ENCODE measurements around the gene CMTM5. TPM values are rescaled to one million over a fixed set of nuclear protein-coding genes. Genes with fewer than 3 reads are reported as not detected.

CMTM5 gene
- total RNA-seq, 1 donor from 2014 or later = not detected

DNA sequence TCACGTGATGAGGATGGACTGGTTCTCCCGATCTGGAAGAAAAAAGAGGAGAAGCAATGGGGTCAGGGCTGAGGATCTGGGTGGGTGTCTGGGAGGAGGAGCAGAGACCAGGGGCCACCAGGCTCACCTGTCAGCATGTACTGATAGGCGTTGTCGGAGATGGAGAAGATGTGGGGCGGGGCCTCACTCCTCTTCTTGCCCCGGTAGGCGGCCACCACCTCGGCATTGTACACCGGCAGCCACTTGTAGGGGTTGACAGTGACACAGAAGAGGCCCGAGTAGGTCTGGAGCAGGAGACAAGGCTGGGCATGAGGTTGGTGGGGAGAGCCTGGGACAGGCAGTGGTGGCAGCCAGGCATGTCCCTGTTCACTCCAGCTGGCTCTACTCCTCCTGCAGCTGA lies 28.2 kb downstream of the CMTM5 start:
- peaks cover 6% of the 10 kb centered on the region for H3K27me3 ChIP-seq (ENCODE audit: control insufficient read depth, insufficient read depth, low read length)

DNA sequence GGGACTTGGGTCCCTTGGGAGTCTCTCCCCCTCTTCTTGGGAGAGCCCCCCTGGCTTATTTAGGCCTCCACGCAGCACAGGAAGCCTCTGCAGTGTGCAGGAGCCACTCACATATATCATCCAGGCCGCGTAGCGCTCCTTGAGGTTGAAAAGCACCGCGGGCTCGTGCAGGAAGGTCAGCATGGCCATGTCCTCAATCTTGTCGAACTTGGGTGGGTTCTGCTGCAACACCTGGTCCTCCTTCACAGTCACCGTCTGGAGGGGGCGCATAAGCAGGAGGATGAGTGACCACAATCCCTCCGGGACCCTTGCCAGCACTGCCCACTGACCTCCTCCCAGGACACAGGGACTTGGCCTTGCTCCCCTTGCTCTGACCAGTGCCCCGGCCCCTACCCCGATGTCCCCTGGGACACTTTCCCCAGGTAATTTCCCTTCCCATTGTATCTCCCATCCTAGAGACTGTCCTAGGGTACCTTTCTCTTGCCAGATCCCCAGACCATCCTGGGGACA lies 28.7 kb downstream of the CMTM5 start:
- H3K4me3 ChIP-seq (ENCODE audit: low read depth, low read length) = no peak overlapping the region
- DNase-seq (ENCODE audit: low read depth) = no peak
- H3K27me3 ChIP-seq (ENCODE audit: control insufficient read depth, insufficient read depth, low read length) = peaks cover 6% of the 10 kb centered on the region

More for the DNA sequence above, 28.2 kb downstream of the CMTM5 start:
- no peak overlapping the region for H3K4me3 ChIP-seq (ENCODE audit: low read depth, low read length)
- no peaks in the 10 kb centered on the region for H3K36me3 ChIP-seq (ENCODE audit: control insufficient read depth, insufficient read depth, low read length)
- TF ChIP-seq, protein P1, sequence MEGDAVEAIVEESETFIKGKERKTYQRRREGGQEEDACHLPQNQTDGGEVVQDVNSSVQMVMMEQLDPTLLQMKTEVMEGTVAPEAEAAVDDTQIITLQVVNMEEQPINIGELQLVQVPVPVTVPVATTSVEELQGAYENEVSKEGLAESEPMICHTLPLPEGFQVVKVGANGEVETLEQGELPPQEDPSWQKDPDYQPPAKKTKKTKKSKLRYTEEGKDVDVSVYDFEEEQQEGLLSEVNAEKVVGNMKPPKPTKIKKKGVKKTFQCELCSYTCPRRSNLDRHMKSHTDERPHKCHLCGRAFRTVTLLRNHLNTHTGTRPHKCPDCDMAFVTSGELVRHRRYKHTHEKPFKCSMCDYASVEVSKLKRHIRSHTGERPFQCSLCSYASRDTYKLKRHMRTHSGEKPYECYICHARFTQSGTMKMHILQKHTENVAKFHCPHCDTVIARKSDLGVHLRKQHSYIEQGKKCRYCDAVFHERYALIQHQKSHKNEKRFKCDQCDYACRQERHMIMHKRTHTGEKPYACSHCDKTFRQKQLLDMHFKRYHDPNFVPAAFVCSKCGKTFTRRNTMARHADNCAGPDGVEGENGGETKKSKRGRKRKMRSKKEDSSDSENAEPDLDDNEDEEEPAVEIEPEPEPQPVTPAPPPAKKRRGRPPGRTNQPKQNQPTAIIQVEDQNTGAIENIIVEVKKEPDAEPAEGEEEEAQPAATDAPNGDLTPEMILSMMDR (IDR thresholded peaks at IDR 0.05; ENCODE audit: insufficient read depth, low read length, poor library complexity, severe bottlenecking) = no peak
- DNase-seq (ENCODE audit: low read depth) = no peak

DNA sequence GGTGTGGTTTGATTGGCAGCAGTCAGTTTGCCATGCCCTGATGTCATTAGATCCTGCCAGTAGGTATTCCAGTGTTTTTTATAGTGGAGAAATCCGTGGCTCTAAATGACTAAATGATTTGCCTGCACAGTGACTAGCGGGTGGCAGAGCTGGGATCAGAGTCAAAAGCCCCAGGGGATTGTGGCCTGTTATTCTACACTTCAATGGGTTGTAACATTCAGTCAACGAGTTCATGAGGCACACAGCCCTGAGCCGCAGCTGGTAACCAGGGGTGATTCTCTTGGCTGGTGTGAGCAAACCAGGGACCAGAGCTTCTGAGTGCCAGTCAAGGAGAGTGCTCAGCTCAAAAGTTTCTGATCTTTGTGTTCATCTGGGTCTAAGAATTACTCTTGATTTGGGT lies 29.4 kb downstream of the CMTM5 start:
- Histone ChIP-seq H3K36me3 (ENCODE audit: control insufficient read depth, insufficient read depth, low read length) (no peaks in the 10 kb centered on the region), H3K4me3 (ENCODE audit: low read depth, low read length) (no peak overlapping the region), H3K27me3 (ENCODE audit: control insufficient read depth, insufficient read depth, low read length) (peaks cover 6% of the 10 kb centered on the region)
- DNase-seq (ENCODE audit: low read depth) = no peak
- TF ChIP-seq, protein P1 (IDR thresholded peaks at IDR 0.05; ENCODE audit: insufficient read depth, low read length, poor library complexity, severe bottlenecking) = no peak

More for the DNA sequence above, 28.7 kb downstream of the CMTM5 start:
- no peaks in the 10 kb centered on the region for H3K36me3 ChIP-seq (ENCODE audit: control insufficient read depth, insufficient read depth, low read length)
- TF ChIP-seq, protein P1 (IDR thresholded peaks at IDR 0.05; ENCODE audit: insufficient read depth, low read length, poor library complexity, severe bottlenecking) = no peak

DNA sequence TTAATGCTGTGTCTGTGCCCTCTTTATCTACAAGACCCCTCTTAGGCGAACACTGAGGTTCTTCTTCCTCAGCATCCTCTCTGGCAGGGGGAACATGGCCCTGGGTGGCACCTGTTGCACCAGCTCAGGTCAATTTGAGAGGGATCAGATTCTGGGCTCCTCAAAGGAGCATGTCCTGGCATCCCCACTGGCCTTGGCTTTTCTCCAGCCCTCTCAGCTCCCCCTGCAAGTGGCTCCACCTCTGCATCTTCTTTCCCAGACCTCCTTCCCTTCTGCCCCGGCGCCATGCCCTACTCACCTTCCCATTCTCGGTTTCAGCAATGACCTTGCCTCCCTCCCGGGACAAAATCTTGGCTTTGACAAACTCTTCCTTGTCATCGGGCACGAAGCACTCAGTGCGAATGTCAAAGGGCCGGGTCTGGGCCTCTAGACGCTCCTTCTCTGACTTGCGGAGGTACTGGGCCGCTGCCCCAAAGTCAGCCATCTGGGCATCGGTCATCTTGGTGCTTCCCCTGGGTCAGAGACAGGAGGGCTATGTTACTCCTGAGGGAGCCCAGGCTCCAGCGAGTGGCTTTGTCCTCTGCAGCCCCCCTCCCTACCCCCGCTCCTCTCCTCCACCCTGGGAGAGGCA lies 30.0 kb downstream of the CMTM5 start:
- no peak for DNase-seq (ENCODE audit: low read depth)
- Histone ChIP-seq H3K36me3 (ENCODE audit: control insufficient read depth, insufficient read depth, low read length) (no peaks in the 10 kb centered on the region), H3K27me3 (ENCODE audit: control insufficient read depth, insufficient read depth, low read length) (peaks cover 6% of the 10 kb centered on the region), H3K4me3 (ENCODE audit: low read depth, low read length) (no peak overlapping the region)
- TF ChIP-seq, protein P1 (IDR thresholded peaks at IDR 0.05; ENCODE audit: insufficient read depth, low read length, poor library complexity, severe bottlenecking) = no peak

DNA sequence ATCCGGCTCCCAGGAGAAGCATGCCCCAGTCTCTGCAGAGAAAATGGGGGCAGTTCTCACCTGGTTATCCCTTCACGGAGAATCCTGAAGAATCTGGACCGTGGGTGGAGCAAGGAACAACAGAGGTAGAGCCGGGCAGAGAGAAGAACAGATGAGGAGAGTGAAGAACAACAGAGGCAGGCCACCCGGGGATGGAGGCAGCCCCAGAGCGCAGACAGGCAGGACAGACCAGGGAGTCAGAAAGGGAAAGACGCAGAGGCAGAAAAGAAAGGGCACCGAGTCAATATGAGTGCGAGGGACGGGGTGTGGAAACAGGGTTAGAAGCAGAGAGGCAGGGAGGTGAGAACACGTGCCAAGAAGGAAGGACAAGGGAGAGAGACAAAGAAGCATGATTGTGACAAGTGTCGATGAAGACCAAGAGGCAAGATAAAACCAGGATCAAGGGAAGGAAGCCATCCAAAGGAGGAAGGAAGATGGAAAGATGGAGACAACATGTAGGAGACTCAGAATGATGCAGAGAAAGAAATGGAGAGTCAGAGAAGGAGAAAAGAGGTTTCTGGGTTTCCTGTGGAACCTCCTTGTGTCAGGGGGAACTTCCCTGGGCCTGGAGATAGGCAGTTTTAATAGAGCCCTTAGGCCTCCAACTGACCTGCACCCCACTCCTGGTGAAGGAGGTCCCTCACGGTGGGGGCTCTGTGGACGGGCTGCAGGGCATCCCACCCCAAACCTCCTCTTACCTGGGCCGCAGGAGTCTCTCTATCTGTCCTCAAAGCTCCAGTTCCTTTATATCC lies 30.9 kb downstream of the CMTM5 start, which contains the start of gene MYH6:
Gene MYH6, minus strand, starts transcription at position 758 of the 791 bp plus-strand sequence. CDS start 1,050 bp downstream, outside the sequence.
- no peak for DNase-seq (ENCODE audit: low read depth)

More for the DNA sequence above, 30.9 kb downstream of the CMTM5 start, which contains the start of gene MYH6:
- TF ChIP-seq, protein P1 (IDR thresholded peaks at IDR 0.05; ENCODE audit: insufficient read depth, low read length, poor library complexity, severe bottlenecking) = no peak
- Histone ChIP-seq H3K27me3 (ENCODE audit: control insufficient read depth, insufficient read depth, low read length) (peaks cover 4% of the 10 kb centered on the region), H3K4me3 (ENCODE audit: low read depth, low read length) (no peak within 1 kb of the TSS), H3K36me3 (ENCODE audit: control insufficient read depth, insufficient read depth, low read length) (no peaks in the 10 kb centered on the region)
